Testis (tissue), 3 donors: ENCODE results near the gene KANSL1L. TPM values are rescaled to one million over a fixed set of nuclear protein-coding genes. Genes with fewer than 3 reads are reported as not detected.
A peak's percentile ranks its signal among the peaks of the same experiment; 100 is the strongest.

ENCODE experiments used
- DNase-seq: peaks from one replicate; pipeline ENCODE4 v3.0.0-alpha.2; 2019
- H3K27ac ChIP-seq, 2 donors: fragments of 200-600 bp; sonication (generic); one replicate each; pipeline ENCODE4 v1.5.1; 2019
- H3K27me3 ChIP-seq: fragments of 200-600 bp; sonication (generic); one replicate; pipeline ENCODE4 v1.5.1; 2019
- H3K36me3 ChIP-seq: fragments of 200-600 bp; sonication (generic); one replicate; pipeline ENCODE4 v1.5.1; 2017; ENCODE audit warnings: low read depth; ENCODE audit errors: missing control alignments
- H3K4me1 ChIP-seq: fragments of 200-600 bp; sonication (generic); one replicate; pipeline ENCODE4 v1.5.1; 2019
- H3K4me3 ChIP-seq, 2 donors: fragments of 200-600 bp; sonication (generic); one replicate each; pipeline ENCODE4 v1.5.1; 2017 to 2019
- H3K9me3 ChIP-seq: fragments of 200-600 bp; sonication (generic); one replicate; pipeline ENCODE4 v1.5.1; 2017
- CTCF ChIP-seq, 3 experiments: fragments of 450-650 bp in 2 of 3; fragments of 200-600 bp in 1 of 3; sonication (generic) in 1 of 3; IDR thresholded peaks; one replicate each; pipeline ENCODE4 v1.5.1; 2016 to 2019; ENCODE audit warnings: antibody characterized with exemption in 3 of 3, mild to moderate bottlenecking in 2 of 3, moderate library complexity in 1 of 3
- POLR2A ChIP-seq: fragments of 450-650 bp; IDR thresholded peaks from one replicate; pipeline ENCODE4 v1.6.1; 2017; ENCODE audit warnings: antibody characterized with exemption, mild to moderate bottlenecking, moderate library complexity
- WGBS, 2 donors: methylation state at CpG; one replicate each; pipeline ENCODE4 v1.1.5; 2018; 5-methylcytosine and 5-hydroxymethylcytosine counted together
- intact Hi-C: fragments of 100-400 bp; cut with DNase I; formaldehyde crosslinking; loops from one replicate; pipeline ENCODE4 v1.15.1; 2023; ENCODE audit warnings: low total_unique reads
- polyA plus RNA-seq: library from polyadenylated mRNA; stranded (reverse); fragments of 350-450 nt; fragmentation: Illumina TruSeq; extraction: RNeasy Lipid Tissue Mini Kit (QIAGEN cat#74804); gene quantifications from one replicate; pipeline ENCODE4 v1.2.3, GENCODE V29; 2014; ENCODE audit warnings: low read depth, low replicate concordance; ENCODE audit not compliant: insufficient read depth
- total RNA-seq, 2 donors: library from RNA; depleted of rRNA; stranded (reverse); fragments of >200 nt; gene quantifications; one replicate each; pipeline ENCODE4 v1.2.3, GENCODE V29; 2016

Gene KANSL1L
- total and polyA plus RNA-seq, 3 donors from 2014 or later: 39.7 to 80.4 (median 53.0) TPM

GRCh38 chr2:210072922-210073509, 98.2 kb downstream of the KANSL1L start:
- H3K27me3 ChIP-seq: no peaks in the 10 kb centered on the region
- no peaks in the 10 kb centered on the region for H3K4me1 ChIP-seq
- H3K36me3 ChIP-seq: no peaks in the 10 kb centered on the region
- intact Hi-C loops: loop anchor here (10.0 kb wide), 1 partner anchor 132 kb away; no protein-coding TSS in a partner anchor
- TF ChIP-seq POLR2A (no peak), CTCF (IDR thresholded peaks at IDR 0.05) (peak; percentile 7 to 74 (median 29))
- H3K27ac ChIP-seq: no peak overlapping the region
- WGBS, 2 donors: 38 to 48% methylated on average over 2 of the region's 2 CpGs
- no peak for DNase-seq
- H3K9me3 ChIP-seq: no peaks in the 10 kb centered on the region
- no peak overlapping the region for H3K4me3 ChIP-seq

GRCh38 chr2:210072493-210072892, 98.7 kb downstream of the KANSL1L start:
- Histone ChIP-seq H3K36me3 (no peaks in the 10 kb centered on the region), H3K9me3 (no peaks in the 10 kb centered on the region), H3K4me3 (no peak overlapping the region), H3K27me3 (no peaks in the 10 kb centered on the region), H3K27ac (no peak overlapping the region), H3K4me1 (no peaks in the 10 kb centered on the region)
- TF ChIP-seq CTCF (IDR thresholded peaks at IDR 0.05): no peak
- no peak for TF ChIP-seq POLR2A
- intact Hi-C loops: loop anchor here (10.0 kb wide), 1 partner anchor 132 kb away; no protein-coding TSS in a partner anchor
- WGBS, 2 donors: 87 to 88% methylated on average over 5 of the region's 5 CpGs
- no peak for DNase-seq

GRCh38 chr2:210063306-210063705, 107.9 kb downstream of the KANSL1L start:
- H3K27me3 ChIP-seq: no peaks in the 10 kb centered on the region
- no peak overlapping the region for H3K4me3 ChIP-seq
- H3K4me1 ChIP-seq: no peaks in the 10 kb centered on the region
- intact Hi-C loops: no loop called here
- no peaks in the 10 kb centered on the region for H3K36me3 ChIP-seq
- TF ChIP-seq CTCF (IDR thresholded peaks at IDR 0.05): no peak
- no peak for TF ChIP-seq POLR2A
- no peak for DNase-seq
- 95 to 100% methylated on average over 2 of the region's 2 CpGs for WGBS, 2 donors
- no peaks in the 10 kb centered on the region for H3K9me3 ChIP-seq
- no peak overlapping the region for H3K27ac ChIP-seq

- intact Hi-C loops: no loop called here
- no peaks in the 10 kb centered on the region for H3K36me3 ChIP-seq
- WGBS, 2 donors: 94 to 100% methylated on average over 3 of the region's 3 CpGs
These were observed 115.4 kb downstream of the KANSL1L start for GRCh38 chr2:210055825-210056224.

More at GRCh38 chr2:210055825-210056224, 115.4 kb downstream of the KANSL1L start:
- no peak for DNase-seq
- Histone ChIP-seq H3K9me3 (no peaks in the 10 kb centered on the region), H3K4me3 (no peak overlapping the region), H3K4me1 (no peaks in the 10 kb centered on the region), H3K27me3 (no peaks in the 10 kb centered on the region), H3K27ac (no peak overlapping the region)
- TF ChIP-seq CTCF (IDR thresholded peaks at IDR 0.05) (no peak), POLR2A (no peak)
